Activated CD4-positive, alpha-beta T cell treated with anti-CD3 and anti-CD28 coated beads for 48 hours (primary cell): ENCODE measurements around the gene MATN1.
A peak's percentile ranks its signal among the peaks of the same experiment; 100 is the strongest.

Source experiments
- DNase-seq: peaks from one replicate; pipeline ENCODE4 v3.0.0-alpha.2; 2020

MATN1 gene

GRCh38 chr1:30715216-30715615 lies 8.2 kb downstream of the MATN1 start:
- peak; percentile 61 for DNase-seq

- no peak for DNase-seq
These were observed 8.8 kb downstream of the MATN1 start for GRCh38 chr1:30714536-30715090.

GRCh38 chr1:30714025-30714424 lies 9.4 kb downstream of the MATN1 start:
- no peak for DNase-seq

GRCh38 chr1:30713311-30713710 lies 10.1 kb downstream of the MATN1 start:
- no peak for DNase-seq

GRCh38 chr1:30712583-30712982 lies 10.8 kb downstream of the MATN1 start:
- DNase-seq: no peak

- no peak for DNase-seq
These were observed 13.0 kb downstream of the MATN1 start for GRCh38 chr1:30710407-30710806.

GRCh38 chr1:30708361-30708728 lies 15.0 kb downstream of the MATN1 start:
- DNase-seq: no peak

- DNase-seq: peak; percentile 82
These were observed 15.7 kb downstream of the MATN1 start for GRCh38 chr1:30707412-30708360.

- no peak for DNase-seq
These were observed 16.9 kb downstream of the MATN1 start for GRCh38 chr1:30706528-30706927.

- DNase-seq: no peak
These were observed 17.7 kb downstream of the MATN1 start for GRCh38 chr1:30705698-30706097.

GRCh38 chr1:30704765-30705509 lies 18.4 kb downstream of the MATN1 start:
- no peak for DNase-seq

GRCh38 chr1:30704271-30704670 lies 19.1 kb downstream of the MATN1 start:
- DNase-seq: no peak

GRCh38 chr1:30702823-30703222 lies 20.6 kb downstream of the MATN1 start:
- DNase-seq: no peak

GRCh38 chr1:30701258-30701633 lies 22.1 kb downstream of the MATN1 start:
- no peak for DNase-seq

- no peak for DNase-seq
These were observed 22.7 kb downstream of the MATN1 start for GRCh38 chr1:30700528-30701257.

GRCh38 chr1:30699762-30700161 lies 23.6 kb downstream of the MATN1 start:
- no peak for DNase-seq

- no peak for DNase-seq
These were observed 24.9 kb downstream of the MATN1 start for GRCh38 chr1:30698401-30698981.

- no peak for DNase-seq
These were observed 25.6 kb downstream of the MATN1 start for GRCh38 chr1:30697571-30698376.

GRCh38 chr1:30696831-30697230 lies 26.6 kb downstream of the MATN1 start:
- DNase-seq: no peak

GRCh38 chr1:30695439-30695841 lies 27.9 kb downstream of the MATN1 start:
- DNase-seq: no peak

- no peak for DNase-seq
These were observed 28.9 kb downstream of the MATN1 start for GRCh38 chr1:30694280-30695175.
